Colon (tissue), 2 donors: ENCODE results near the gene APP.
"Not testable (repeated sequence)": the region's sequence is repeated elsewhere in the genome, so short reads cannot be mapped to it uniquely, and the experiment has no call there.

Experiments used
- FAIRE-seq: peaks from 2 replicates; lab custom pipeline; 2012; peaks lifted over from hg19 to GRCh38; lab: Jason Lieb, UNC
- donor health status: control.
- donor health status: control.

Gene APP

DNA sequence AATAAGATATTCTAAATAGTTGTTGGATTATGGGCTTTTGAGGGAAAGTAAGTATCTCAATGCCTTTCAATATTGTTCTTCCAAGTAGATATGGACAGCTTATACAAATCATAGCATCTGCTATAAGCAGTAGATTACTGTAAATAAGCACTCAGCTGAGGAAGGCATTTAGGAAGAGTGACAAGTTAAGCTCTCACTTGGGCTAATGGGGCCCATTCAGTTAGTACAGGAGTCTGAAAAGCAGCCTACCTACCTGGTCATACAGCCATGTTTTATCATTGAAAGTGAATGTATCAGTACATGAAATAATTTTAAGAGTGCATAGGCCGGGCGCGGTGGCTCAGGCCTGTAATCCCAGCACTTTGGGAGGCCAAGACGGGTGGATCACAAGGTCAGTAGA is 73.1 kb downstream of the APP start:
- FAIRE-seq: no peak

DNA sequence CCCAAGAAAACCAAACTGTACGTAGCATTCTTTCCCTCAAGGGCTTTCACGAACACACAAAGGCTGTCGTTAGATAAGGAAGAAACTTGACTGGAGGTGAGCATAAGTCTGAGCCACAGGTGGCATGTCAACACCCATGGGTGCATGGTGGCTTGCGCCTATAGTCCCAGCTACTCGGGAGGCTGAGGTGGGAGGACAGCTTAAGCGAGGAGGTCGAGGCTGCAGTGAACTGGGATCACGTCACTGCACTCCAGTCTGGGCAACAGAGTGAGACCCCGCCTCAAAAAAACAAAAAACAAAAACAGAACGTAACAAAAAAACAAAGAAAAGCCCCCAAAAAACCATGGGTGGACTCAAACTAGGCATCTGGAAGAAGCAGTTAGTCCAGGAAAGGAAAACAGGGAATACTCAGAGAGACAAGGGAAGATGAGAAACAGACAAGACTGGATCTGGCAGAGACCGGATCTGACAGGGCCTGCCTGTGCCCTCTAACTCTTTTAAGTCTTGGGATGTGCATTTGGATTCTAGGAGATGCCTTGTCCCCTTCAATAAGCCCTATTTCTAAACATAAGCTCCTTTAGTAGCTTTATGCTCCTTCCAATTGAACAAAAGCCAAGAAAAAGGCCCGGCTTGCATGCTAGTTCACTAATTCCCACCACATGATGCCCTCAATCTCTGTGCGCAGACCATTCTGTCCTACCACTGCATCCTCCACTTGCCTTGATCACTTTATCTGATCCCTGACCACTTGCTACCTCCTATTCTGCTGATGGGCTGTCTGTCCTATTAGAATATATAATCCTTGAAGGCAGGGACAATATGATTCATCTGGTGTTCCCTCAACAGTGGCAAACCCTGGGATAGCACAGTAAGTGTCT is 73.8 kb downstream of the APP start:
- FAIRE-seq: no peak

DNA sequence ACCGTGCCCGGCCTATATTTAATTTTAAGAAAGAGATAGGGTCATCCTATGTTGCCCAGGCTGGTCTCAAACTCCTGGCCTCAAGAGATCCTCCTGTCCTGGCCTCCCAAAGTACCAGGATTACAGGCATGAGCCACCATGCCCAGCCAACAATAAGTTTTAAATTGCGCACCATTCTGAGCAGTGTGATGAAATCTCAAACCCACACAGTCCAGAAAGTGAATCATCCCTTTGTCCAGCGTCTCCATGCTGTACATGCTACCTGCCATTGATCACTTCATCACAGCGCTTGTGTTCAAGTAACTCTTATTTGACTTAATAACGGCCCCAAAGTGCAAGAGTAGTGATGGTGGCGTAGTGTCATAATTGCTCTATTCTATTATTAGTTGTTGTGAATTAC is 75.4 kb downstream of the APP start:
- FAIRE-seq: no peak

DNA sequence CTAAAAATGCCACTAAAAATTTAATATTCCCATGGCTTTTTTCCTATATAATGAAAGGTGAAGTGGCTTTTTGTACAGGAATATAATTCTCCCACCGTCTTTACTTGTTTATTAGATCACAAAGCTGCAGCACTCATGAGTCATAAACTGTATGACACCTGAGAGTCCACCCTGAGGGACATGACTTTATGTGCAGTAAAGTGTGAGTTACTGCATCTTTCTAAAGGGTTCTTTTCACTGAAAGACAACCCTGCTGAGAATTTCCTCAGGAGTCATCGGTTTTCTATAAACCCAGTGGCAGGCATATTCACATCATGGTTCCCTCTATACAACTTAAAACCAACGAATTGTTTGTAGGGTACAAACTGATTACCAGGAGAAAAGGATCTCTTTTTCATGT is 77.4 kb downstream of the APP start:
- no peak for FAIRE-seq

DNA sequence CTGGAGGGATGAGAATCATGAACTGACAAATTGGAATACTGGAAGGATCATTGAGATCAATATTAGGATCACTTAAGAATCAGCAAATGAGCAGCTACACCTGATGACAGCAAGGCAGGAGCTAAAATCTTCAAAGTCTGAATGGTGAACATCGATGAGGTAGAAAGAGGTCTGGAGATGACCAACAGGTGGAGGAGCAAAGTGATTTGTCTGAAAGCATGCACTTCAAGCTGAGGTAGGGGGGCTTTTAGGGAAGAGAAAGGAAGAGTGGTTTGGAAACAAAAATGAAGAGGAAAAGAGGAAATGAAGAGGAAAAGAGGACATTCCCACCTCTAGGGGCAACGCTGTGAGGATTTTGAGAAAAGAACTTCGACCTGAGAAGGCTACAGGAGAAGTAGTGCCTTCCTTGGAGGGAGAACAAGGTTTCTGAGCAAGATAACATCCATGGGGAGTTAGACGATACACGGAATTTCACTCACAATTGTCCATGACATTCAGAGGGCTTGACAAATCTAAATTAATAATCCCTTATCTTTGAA is 79.0 kb downstream of the APP start:
- no peak for FAIRE-seq

DNA sequence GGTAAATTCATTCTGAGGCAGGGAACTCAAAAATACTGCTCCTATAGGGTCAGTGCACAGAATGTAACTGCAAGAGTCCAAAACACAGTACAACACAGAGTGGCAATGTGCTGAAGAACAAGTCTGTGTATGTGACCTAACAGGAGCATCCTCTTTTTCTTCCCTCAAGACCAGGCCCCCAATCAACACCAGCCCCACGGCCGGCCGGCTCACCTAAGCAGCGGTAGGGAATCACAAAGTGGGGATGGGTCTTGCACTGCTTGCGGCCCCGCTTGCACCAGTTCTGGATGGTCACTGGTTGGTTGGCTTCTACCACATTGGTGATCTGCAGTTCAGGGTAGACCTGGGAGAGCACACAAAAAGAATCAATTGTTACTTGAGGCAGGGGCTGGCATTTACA is 80.8 kb downstream of the APP start:
- no peak for FAIRE-seq

- no peak for FAIRE-seq
Measured at GRCh38 chr21:26087223-26087918, 83.2 kb downstream of the APP start.

- no peak for FAIRE-seq
Measured at GRCh38 chr21:26085882-26086281, 84.7 kb downstream of the APP start.

- FAIRE-seq: no peak
Measured at GRCh38 chr21:26085127-26085526, 85.4 kb downstream of the APP start.

DNA sequence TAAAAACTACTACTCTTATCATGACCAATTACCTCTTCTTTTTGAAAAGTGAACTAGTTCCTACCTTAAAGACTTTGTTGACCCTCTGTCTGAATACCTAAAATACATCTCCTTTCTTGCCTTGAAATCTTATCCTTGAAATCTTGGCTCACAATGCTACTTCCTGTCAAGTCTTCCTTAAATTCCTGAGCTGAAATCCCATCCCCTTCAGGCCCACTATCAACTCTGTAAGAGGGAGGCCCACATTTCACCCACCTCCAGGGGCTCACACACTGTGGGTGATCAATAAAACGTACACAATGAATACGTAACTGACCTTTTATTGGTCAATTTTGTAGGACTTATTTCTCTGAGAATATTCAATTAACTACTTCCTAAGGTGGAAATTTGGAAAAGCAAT is 88.0 kb downstream of the APP start:
- no peak for FAIRE-seq

DNA sequence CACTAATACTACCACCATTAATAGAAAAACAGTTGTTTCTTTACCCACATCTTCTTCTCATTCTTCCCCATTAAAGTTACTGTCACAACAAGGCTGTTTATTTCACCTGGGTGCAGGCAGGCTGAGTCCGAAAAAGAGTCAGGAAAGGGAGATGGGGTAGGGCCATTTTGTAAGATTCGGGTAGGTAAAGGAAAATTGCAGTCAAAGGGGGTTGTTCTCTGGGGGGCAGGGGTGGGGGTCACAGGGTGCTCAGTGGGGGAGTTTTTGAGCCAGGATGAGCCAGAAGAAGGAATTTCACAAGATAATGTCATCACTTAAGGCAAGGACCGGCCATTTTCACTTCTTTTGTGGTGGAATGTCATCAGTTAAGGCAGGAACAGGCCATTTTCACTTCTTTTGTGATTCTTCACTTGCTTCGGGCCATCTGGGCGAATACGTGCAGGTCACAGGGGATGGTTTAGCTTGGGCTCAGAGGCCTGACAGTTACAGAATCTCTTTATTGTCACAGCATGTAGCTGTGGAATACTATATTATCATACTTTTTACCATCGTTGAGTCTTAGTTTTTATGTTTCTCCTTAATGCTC is 89.3 kb downstream of the APP start:
- FAIRE-seq: not testable (repeated sequence)

GRCh38 chr21:26080211-26080610 is 90.4 kb downstream of the APP start:
- no peak for FAIRE-seq

DNA sequence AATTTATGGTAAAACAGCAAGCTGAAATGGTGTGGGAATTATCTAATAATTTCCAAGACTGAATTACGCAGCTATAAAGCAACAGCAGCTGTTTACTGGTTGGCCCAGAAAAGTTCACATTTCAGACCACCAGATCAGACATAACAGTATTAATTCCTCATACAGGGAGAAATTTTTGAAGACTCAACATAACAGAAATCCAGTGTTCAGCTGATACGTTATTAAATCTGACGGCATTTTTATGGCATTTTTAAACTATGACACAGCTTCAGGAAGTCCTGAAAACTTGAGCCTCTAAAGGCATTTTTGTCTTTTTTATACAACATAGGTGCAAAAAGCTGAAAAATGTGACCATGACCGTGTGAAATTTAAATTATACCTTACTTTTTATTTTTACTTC is 91.2 kb downstream of the APP start:
- FAIRE-seq: no peak

DNA sequence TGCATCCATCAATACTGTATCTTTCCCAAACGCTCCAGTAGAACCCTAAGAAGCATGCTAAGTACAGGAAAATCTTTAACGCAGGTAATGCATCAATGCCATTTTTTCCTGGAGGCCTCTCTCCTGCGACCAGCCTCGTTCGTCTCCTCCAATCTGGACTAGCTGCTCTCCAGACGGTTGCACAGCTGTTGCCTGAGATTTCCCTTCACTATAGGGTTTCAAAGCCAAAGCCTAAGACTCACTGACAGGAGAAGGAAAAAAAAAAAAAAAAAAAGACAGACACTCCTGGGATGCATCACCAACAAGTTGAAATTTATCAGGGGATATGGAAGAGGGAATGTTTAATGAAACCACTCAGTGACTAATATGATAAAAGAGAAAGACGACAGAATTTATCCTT is 93.0 kb downstream of the APP start:
- FAIRE-seq: no peak

DNA sequence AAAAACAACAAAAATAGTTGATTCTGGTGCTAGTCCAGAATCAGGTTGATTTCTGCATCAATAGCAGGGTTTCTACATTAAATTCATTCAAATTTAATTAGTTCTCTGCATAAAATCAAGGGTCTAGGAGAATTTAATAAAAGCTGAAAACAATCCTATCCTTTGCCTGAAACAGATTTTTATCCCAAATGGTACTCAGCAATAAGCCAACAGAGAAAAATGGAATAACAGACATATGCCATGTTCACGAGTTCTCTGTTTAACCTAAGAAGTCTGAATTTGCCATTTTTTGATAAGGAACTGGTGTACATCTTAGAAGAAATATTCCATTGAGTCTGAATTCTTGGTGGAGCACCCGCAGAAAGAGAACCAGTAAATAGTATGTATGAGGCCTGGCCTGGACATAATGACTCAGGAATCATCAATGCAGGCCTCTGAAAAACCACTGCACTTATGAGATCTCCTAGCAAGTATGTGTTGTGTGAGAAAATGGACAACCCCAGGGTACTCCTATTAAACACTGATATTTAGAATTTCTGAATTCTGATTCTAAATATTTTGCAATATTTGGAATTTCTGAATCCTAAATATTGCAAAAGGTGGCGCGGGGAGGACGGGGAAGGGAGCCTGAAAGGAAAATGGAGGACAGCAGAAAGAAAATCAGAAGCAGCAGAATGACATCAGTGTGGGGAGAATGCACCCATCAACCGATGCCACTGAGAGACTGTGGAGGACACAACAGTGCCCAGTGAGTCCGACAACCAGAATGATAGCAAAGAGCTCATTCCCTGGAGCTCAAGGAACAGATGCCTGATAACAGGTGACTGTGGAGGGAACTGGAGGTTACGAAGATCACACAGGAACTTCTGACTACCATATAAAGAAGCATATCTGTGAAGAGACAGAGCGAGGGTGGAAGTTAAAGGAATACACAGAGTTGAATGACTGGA is 97.6 kb downstream of the APP start:
- FAIRE-seq: no peak

- no peak for FAIRE-seq
Measured at GRCh38 chr21:26070822-26071425, 99.6 kb downstream of the APP start.

- no peak for FAIRE-seq
Measured at GRCh38 chr21:26070121-26070520, 100.4 kb downstream of the APP start.

DNA sequence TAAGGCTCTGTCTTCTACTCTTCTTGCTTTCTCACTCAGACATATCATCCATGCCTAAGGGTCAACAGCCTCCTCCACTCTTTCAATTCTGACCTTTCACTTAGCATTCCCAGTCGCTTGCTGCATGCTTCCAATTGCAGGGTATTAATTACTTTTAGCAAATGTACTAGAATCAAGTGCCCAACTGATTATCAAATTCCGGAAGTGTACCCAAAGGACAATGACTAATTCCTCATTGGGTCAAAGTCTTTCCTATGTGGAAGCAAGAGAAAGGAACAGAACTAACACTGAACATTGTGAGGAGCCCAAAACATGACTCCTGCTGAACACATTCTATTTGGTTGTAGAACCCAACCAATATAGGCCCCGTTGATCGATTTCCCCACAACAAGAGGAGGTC is 101.8 kb downstream of the APP start:
- no peak for FAIRE-seq

DNA sequence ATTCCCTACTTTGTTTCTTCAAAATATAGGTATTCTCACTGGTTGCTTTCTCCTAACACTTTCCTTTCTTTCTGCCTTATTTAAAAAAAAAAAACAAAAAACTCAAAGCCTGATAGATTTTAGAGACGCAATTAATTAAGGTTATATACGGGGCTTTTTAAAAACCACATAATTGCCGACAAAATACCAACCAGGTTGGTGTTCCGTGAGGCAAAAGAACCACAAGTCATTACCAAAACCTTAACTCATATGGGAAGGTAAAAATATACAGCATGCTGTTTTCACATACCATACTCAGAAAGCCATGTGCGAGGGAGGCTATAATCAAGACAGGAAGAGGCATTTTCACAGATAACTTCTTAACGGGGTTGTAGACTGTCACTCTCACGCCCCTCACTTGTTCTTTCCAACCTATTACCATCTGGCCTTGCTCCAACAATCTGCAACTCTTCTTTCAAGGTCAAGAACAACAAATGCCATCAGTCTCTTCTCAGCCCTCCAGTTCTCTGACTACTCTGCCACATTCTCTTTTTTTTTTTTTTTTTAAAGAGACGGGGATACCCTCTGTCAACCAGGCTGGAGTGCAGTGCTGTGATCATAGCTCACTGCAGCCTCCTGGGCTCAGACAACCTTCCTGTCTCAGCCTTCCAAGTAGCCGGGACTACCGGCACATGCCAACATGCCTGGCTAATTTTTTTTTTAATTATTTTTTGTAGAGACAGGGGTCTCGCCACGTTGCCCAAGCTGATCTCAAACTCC is 102.6 kb downstream of the APP start:
- FAIRE-seq: no peak

DNA sequence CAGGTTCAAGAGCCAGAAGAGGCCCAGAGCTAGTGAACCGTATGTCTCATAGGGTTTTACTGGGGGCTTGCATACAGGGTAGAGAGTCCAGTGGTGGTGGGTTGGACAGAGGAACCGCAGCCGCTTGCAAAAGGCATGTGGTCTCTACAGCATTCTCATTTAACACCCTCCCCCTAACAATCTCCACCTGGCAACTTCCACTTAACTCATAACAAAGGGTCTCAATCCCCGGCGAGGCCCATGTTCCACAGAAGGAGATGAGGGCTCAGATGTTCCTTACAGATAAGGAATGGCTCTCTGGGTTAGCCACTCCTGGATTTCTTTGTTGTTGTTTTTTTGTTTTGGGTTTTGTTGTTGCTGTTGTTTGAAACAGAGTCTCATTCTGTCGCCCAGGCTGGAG is 106.1 kb downstream of the APP start:
- FAIRE-seq: no peak

GRCh38 chr21:26061437-26061836 is 109.1 kb downstream of the APP start:
- FAIRE-seq: no peak
